Measurements from ENCODE around the gene LITAF. TPM values are rescaled to one million over a fixed set of nuclear protein-coding genes. Genes with fewer than 3 reads are reported as not detected.

LITAF gene
- total RNA-seq, 3 donors from 2014 or later (not counting 1 experiment from before 2014, with no cell fraction given), result 584 to 772 (median 726) TPM

DNA sequence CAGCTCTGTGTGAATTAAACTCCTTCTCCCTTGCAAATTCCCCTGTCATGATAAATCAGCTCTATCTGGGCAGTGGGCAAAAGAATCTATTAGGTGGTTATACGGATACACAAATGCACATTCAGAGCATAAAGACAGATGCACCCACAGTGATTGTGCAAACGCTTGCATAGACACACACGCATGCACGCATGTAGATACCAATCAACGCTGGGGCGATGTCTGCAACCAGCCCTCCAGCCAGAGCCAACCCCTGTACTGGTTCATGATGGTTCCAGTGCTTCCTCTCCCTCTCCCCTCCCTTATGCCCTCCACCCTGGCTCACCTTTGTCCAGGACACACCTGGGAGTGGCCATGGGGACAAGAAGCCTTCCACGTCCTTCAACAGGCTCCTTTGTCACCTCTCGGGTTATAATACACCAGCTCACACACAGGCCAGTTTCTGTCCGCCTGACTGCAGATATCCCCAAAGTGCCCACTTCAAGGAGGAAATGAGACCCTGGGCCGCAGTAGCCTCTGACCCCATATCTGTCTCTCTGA lies 48.5 kb upstream of the LITAF start:
- no peak overlapping the region for H3K4me3 Mint-ChIP-seq
- no peak overlapping the region for H3K27ac Mint-ChIP-seq
- WGBS (ENCODE audit: insufficient coverage), result 95% methylated on average over 10 of the region's 10 CpGs
- ATAC-seq (peak in 1 of 3 donors; percentile 61), DNase-seq (no peak)
- intact Hi-C loops (cut with micrococcal nuclease), result no loop called here
- H3K4me1 Mint-ChIP-seq, result peaks cover 15 to 22% of the 10 kb centered on the region in 2 donors
- TF ChIP-seq, protein P1, sequence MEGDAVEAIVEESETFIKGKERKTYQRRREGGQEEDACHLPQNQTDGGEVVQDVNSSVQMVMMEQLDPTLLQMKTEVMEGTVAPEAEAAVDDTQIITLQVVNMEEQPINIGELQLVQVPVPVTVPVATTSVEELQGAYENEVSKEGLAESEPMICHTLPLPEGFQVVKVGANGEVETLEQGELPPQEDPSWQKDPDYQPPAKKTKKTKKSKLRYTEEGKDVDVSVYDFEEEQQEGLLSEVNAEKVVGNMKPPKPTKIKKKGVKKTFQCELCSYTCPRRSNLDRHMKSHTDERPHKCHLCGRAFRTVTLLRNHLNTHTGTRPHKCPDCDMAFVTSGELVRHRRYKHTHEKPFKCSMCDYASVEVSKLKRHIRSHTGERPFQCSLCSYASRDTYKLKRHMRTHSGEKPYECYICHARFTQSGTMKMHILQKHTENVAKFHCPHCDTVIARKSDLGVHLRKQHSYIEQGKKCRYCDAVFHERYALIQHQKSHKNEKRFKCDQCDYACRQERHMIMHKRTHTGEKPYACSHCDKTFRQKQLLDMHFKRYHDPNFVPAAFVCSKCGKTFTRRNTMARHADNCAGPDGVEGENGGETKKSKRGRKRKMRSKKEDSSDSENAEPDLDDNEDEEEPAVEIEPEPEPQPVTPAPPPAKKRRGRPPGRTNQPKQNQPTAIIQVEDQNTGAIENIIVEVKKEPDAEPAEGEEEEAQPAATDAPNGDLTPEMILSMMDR (IDR thresholded peaks at IDR 0.05), result no peak
- H3K9me3 Mint-ChIP-seq, result no peaks in the 10 kb centered on the region
- Histone ChIP-seq H3K9me3 (ENCODE audit: control insufficient read depth, insufficient read depth, low read length) (no peaks in the 10 kb centered on the region), H3K27me3 (ENCODE audit: control insufficient read depth, insufficient read depth, low read length) (no peaks in the 10 kb centered on the region), H3K4me3 (ENCODE audit: low read length) (no peak overlapping the region), H3K4me1 (ENCODE audit: control insufficient read depth, insufficient read depth, low read length) (peaks cover 10% of the 10 kb centered on the region), H3K36me3 (ENCODE audit: control insufficient read depth, insufficient read depth, low read length) (no peaks in the 10 kb centered on the region), H3K27ac (ENCODE audit: low read length) (no peak overlapping the region)
- H3K36me3 Mint-ChIP-seq, result no peaks in the 10 kb centered on the region
- peaks cover 0 to 7% of the 10 kb centered on the region in 2 donors for H3K27me3 Mint-ChIP-seq (ENCODE audit: low read depth in 2 of 2)

DNA sequence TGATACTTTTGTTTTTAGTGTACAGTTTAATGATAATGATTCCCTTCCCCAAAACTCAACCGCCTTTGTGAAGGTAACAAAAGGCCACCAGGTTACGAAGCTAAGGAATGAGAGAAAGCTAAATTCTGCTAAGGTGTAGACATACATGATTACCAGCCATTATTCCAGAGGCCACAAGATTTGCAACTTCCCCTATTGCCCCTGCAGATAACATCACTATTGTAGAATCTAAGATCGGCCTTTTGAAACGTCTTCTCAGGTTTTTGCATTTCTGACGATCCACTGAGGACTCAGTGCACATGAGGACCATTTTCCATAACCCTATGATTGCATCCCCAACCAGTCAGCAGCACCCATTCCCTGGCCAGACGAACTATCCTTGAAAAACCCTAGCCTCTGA lies 47.6 kb upstream of the LITAF start:
- peaks cover 0 to 7% of the 10 kb centered on the region in 2 donors for H3K27me3 Mint-ChIP-seq (ENCODE audit: low read depth in 2 of 2)
- H3K9me3 Mint-ChIP-seq, result no peaks in the 10 kb centered on the region
- peaks cover 11% of the 10 kb centered on the region for H3K4me1 ChIP-seq (ENCODE audit: control insufficient read depth, insufficient read depth, low read length)
- H3K4me1 Mint-ChIP-seq, result peaks cover 13 to 19% of the 10 kb centered on the region in 2 donors
- peak in 1 of 3 donors; percentile 46 for ATAC-seq
- H3K4me3 ChIP-seq (ENCODE audit: low read length), result no peak overlapping the region
- H3K4me3 Mint-ChIP-seq, result no peak overlapping the region
- no peak overlapping the region for H3K27ac Mint-ChIP-seq
- TF ChIP-seq, protein P1 (IDR thresholded peaks at IDR 0.05), result no peak
- intact Hi-C loops (cut with micrococcal nuclease), result no loop called here
- H3K36me3 Mint-ChIP-seq, result no peaks in the 10 kb centered on the region
- no peak for DNase-seq
- H3K27ac ChIP-seq (ENCODE audit: low read length), result no peak overlapping the region
- 54% methylated on average over 5 of the region's 6 CpGs for WGBS (ENCODE audit: insufficient coverage)
- H3K36me3 ChIP-seq (ENCODE audit: control insufficient read depth, insufficient read depth, low read length), result no peaks in the 10 kb centered on the region
- no peaks in the 10 kb centered on the region for H3K27me3 ChIP-seq (ENCODE audit: control insufficient read depth, insufficient read depth, low read length)
- H3K9me3 ChIP-seq (ENCODE audit: control insufficient read depth, insufficient read depth, low read length), result no peaks in the 10 kb centered on the region

DNA sequence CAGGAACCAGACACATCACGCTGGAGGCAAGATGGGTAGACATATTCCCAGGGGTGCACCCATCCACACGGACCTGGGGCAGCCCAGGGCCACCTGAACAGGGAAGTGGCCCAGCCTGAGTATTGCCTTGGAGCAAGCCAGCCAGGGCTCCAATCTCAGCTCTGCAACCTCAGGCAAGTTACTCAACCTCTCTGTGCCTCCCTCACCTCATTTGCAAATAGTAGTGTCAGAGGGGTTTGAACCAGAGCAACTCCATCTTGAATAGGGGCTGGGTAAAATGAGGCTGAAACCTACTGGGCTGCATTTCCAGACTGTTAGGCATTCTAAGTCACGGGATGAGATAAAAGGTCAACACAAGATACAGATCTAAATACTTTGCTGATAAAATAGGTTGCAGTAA lies 46.4 kb upstream of the LITAF start:
- H3K4me3 Mint-ChIP-seq, result no peak overlapping the region
- H3K4me1 ChIP-seq (ENCODE audit: control insufficient read depth, insufficient read depth, low read length), result peaks cover 16% of the 10 kb centered on the region
- no peak for ATAC-seq
- TF ChIP-seq, protein P1 (IDR thresholded peaks at IDR 0.05), result no peak
- H3K27ac Mint-ChIP-seq, result no peak overlapping the region
- H3K27me3 ChIP-seq (ENCODE audit: control insufficient read depth, insufficient read depth, low read length), result no peaks in the 10 kb centered on the region
- H3K9me3 ChIP-seq (ENCODE audit: control insufficient read depth, insufficient read depth, low read length), result no peaks in the 10 kb centered on the region
- H3K36me3 Mint-ChIP-seq, result no peaks in the 10 kb centered on the region
- no peak for DNase-seq
- peaks cover 0 to 7% of the 10 kb centered on the region in 2 donors for H3K27me3 Mint-ChIP-seq (ENCODE audit: low read depth in 2 of 2)
- peaks cover 13 to 24% of the 10 kb centered on the region in 2 donors for H3K4me1 Mint-ChIP-seq
- H3K36me3 ChIP-seq (ENCODE audit: control insufficient read depth, insufficient read depth, low read length), result no peaks in the 10 kb centered on the region
- no peak overlapping the region for H3K4me3 ChIP-seq (ENCODE audit: low read length)
- H3K9me3 Mint-ChIP-seq, result no peaks in the 10 kb centered on the region
- no peak overlapping the region for H3K27ac ChIP-seq (ENCODE audit: low read length)
- intact Hi-C loops (cut with micrococcal nuclease), result no loop called here
- 87% methylated on average over 3 of the region's 3 CpGs for WGBS (ENCODE audit: insufficient coverage)

DNA sequence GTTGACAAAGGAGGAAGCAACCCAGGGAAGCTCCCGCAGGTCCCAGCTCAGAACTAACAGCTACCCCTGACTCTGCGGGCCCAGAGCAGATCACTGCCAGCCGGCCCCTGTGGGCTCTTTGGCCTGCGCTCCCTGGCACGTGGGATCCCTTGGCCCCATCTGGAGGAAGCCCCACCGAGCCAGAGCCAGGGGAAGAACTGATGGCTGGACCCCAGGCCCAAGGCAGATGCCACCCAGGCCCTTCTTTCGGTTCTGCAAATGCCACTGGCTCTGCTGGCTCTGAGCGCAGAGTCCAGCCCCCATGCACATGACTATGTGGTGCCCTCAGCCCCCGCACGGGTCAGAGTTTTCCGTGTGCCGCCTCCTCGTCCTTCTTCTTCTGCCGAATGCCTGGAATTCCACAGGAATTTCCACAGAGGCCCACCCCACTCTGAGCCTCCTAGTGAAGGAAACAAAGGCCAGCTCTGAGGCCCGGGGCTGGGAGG lies 45.8 kb upstream of the LITAF start:
- DNase-seq (no peak), ATAC-seq (no peak)
- no peaks in the 10 kb centered on the region for H3K36me3 ChIP-seq (ENCODE audit: control insufficient read depth, insufficient read depth, low read length)
- H3K4me1 Mint-ChIP-seq, result peaks cover 13 to 24% of the 10 kb centered on the region in 2 donors
- H3K27me3 Mint-ChIP-seq (ENCODE audit: low read depth in 2 of 2), result peaks cover 0 to 7% of the 10 kb centered on the region in 2 donors
- H3K4me3 Mint-ChIP-seq, result no peak overlapping the region
- H3K27me3 ChIP-seq (ENCODE audit: control insufficient read depth, insufficient read depth, low read length), result no peaks in the 10 kb centered on the region
- H3K4me3 ChIP-seq (ENCODE audit: low read length), result no peak overlapping the region
- H3K27ac ChIP-seq (ENCODE audit: low read length), result no peak overlapping the region
- no peaks in the 10 kb centered on the region for H3K36me3 Mint-ChIP-seq
- H3K4me1 ChIP-seq (ENCODE audit: control insufficient read depth, insufficient read depth, low read length), result peaks cover 16% of the 10 kb centered on the region
- WGBS (ENCODE audit: insufficient coverage), result 89% methylated on average over 15 of the region's 15 CpGs
- intact Hi-C loops (cut with micrococcal nuclease), result no loop called here
- no peak overlapping the region for H3K27ac Mint-ChIP-seq
- TF ChIP-seq, protein P1 (IDR thresholded peaks at IDR 0.05), result no peak
- H3K9me3 Mint-ChIP-seq, result no peaks in the 10 kb centered on the region
- no peaks in the 10 kb centered on the region for H3K9me3 ChIP-seq (ENCODE audit: control insufficient read depth, insufficient read depth, low read length)

Measured in natural killer cell (primary cell).